Sigmoid colon (tissue), 4 donors: ENCODE data around the gene OR6N1.

Source experiments
- POLR2A ChIP-seq, 2 donors: fragments of 450-650 bp; IDR thresholded peaks; one replicate each; pipeline ENCODE4 v1.6.1; 2016; ENCODE audit warnings: antibody characterized with exemption in 2 of 2, mild to moderate bottlenecking in 2 of 2, moderate library complexity in 2 of 2
- POLR2AphosphoS5 ChIP-seq, 4 donors: sonication (generic); formaldehyde crosslinking; IDR thresholded peaks; one replicate each; pipeline ENCODE4 v1.6.1; 2017; ENCODE audit warnings: antibody characterized with exemption in 4 of 4
- TF ChIP-seq, protein P1 (sequence below), 4 experiments: fragments of 450-650 bp in 3 of 4; fragments of 200-600 bp in 1 of 4; IDR thresholded peaks; one replicate each; pipeline ENCODE4 v1.5.1; 2016 to 2019; ENCODE audit warnings: antibody characterized with exemption in 4 of 4, mild to moderate bottlenecking in 3 of 4, moderate library complexity in 2 of 4

DNA sequence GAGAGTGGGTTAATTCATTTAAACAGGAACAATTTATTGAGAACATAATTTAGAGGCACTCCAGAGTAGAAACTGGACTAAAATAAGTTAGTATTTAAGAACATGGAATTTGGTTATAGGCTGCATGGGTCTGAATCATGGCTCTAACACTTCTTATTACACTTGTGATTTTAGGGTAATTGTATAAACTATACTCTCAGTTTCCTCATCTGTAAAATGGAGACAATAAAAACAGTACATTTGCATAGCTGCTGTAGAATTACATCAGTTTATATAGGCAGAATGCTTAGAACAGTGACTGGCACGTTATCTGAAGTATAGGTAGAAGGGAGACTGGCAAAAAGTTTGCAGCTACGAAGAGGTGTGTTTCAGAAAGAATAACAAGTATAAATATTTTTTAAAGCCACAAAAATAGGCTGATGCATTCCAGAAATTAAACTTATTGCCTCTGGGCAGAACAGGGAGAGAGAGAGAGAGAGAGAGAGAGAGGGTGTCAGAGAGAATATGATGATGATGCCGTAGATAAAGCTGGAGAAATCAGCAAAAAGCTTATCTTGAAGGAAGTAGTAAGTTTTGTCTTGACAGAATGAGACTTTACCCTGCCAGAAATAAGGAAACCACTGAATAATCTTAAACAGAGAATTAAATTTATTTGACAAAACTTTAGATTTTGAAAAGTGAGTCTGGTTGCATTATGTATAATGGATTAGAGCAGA lies 43.3 kb downstream of the OR6N1 start:
- TF ChIP-seq POLR2A (IDR thresholded peaks at IDR 0.05): no peak
- TF ChIP-seq, protein P1, sequence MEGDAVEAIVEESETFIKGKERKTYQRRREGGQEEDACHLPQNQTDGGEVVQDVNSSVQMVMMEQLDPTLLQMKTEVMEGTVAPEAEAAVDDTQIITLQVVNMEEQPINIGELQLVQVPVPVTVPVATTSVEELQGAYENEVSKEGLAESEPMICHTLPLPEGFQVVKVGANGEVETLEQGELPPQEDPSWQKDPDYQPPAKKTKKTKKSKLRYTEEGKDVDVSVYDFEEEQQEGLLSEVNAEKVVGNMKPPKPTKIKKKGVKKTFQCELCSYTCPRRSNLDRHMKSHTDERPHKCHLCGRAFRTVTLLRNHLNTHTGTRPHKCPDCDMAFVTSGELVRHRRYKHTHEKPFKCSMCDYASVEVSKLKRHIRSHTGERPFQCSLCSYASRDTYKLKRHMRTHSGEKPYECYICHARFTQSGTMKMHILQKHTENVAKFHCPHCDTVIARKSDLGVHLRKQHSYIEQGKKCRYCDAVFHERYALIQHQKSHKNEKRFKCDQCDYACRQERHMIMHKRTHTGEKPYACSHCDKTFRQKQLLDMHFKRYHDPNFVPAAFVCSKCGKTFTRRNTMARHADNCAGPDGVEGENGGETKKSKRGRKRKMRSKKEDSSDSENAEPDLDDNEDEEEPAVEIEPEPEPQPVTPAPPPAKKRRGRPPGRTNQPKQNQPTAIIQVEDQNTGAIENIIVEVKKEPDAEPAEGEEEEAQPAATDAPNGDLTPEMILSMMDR (IDR thresholded peaks at IDR 0.05): no peak
- no peak for TF ChIP-seq POLR2AphosphoS5 (IDR thresholded peaks at IDR 0.05)
